Fibroblast of lung (primary cell): ENCODE data around the gene BUB1B. TPM values are rescaled to one million over a fixed set of nuclear protein-coding genes. Genes with fewer than 3 reads are reported as not detected.

ENCODE experiments used
- DNase-seq, 2 donors: peaks; one replicate each; pipeline versions ENCODE4 v3.0.0 to v3.0.0-alpha.2; 2010; ENCODE audit warnings: low read depth in 2 of 2
- H2AFZ ChIP-seq: 2 replicates; pipeline ENCODE4 v1.5.1; 2012; ENCODE audit warnings: low read length, control low read depth, inconsistent platforms
- H3K27ac ChIP-seq: 2 replicates; pipeline ENCODE4 v1.5.1; 2011; ENCODE audit warnings: low read length, control low read depth; ENCODE audit not compliant: insufficient read depth
- H3K27me3 ChIP-seq: 2 replicates; pipeline ENCODE4 v1.5.1; 2011; ENCODE audit warnings: mild to moderate bottlenecking, low read length; ENCODE audit not compliant: control insufficient read depth, insufficient read depth
- H3K36me3 ChIP-seq: 2 replicates; pipeline ENCODE4 v1.5.1; 2011; ENCODE audit warnings: low read length; ENCODE audit not compliant: control insufficient read depth, insufficient read depth
- H3K4me1 ChIP-seq: 2 replicates; pipeline ENCODE4 v1.5.1; 2011; ENCODE audit warnings: low read length; ENCODE audit not compliant: control insufficient read depth, insufficient read depth; ENCODE audit errors: extremely low read depth
- H3K4me2 ChIP-seq: 2 replicates; pipeline ENCODE4 v1.5.1; 2011; ENCODE audit warnings: low read length, control low read depth; ENCODE audit not compliant: insufficient read depth; ENCODE audit errors: extremely low read depth
- H3K4me3 ChIP-seq, 4 experiments: fragments of 200-600 bp in 1 of 4; sonication (generic) in 1 of 4; replicated peaks in 1 of 4; 2 replicates each; pipeline ENCODE4 v1.5.1; 2011 to 2016; ENCODE audit warnings: low read length in 4 of 4, low read depth in 3 of 4, mild to moderate bottlenecking in 3 of 4, control low read depth in 2 of 4, inconsistent platforms in 1 of 4, mixed read lengths in 1 of 4; ENCODE audit not compliant: insufficient read depth in 1 of 4; ENCODE audit errors: control extremely low read depth in 1 of 4
- H3K79me2 ChIP-seq: 2 replicates; pipeline ENCODE4 v1.5.1; 2012; ENCODE audit warnings: mild to moderate bottlenecking, low read length, inconsistent platforms; ENCODE audit not compliant: control insufficient read depth, insufficient read depth
- H3K9ac ChIP-seq: 2 replicates; pipeline ENCODE4 v1.5.1; 2011; ENCODE audit warnings: mild to moderate bottlenecking, low read length, control low read depth; ENCODE audit not compliant: insufficient read depth
- H3K9me3 ChIP-seq: 2 replicates; pipeline ENCODE4 v1.5.1; 2012; ENCODE audit warnings: low read depth, low read length; ENCODE audit not compliant: control insufficient read depth, insufficient read depth
- H4K20me1 ChIP-seq: 2 replicates; pipeline ENCODE4 v1.5.1; 2011; ENCODE audit warnings: low read length; ENCODE audit not compliant: control insufficient read depth, insufficient read depth; ENCODE audit errors: extremely low read depth
- CTCF ChIP-seq, 2 donors: IDR thresholded peaks in 1 of 2; conservative IDR thresholded peaks in 1 of 2; 1 replicate in 1 of 2; 2 replicates in 1 of 2; pipeline ENCODE4 v1.5.1; 2011 to 2012; ENCODE audit warnings: low read length in 2 of 2, control low read depth in 1 of 2, inconsistent platforms in 1 of 2, low read depth in 1 of 2, mild to moderate bottlenecking in 1 of 2
- EZH2 ChIP-seq: IDR thresholded peaks from 2 replicates; pipeline ENCODE4 v1.5.1; 2012; ENCODE audit warnings: low read length, control low read depth, mild to moderate bottlenecking; ENCODE audit errors: missing control alignments
- polyA plus RNA-seq, 2 donors: library from polyadenylated mRNA; depleted of rRNA in 1 of 2; stranded (reverse) in 1 of 2; unstranded in 1 of 2; fragments of >200 nt; gene quantifications; 2 replicates each; pipeline ENCODE4 v1.2.1, GENCODE V29; 2011 to 2012; ENCODE audit warnings: missing spikeins in 1 of 2
- total RNA-seq: library from RNA; depleted of rRNA; stranded (reverse); fragments of >200 nt; gene quantifications from 2 replicates; pipeline ENCODE4 v1.2.1, GENCODE V29; 2014

Gene BUB1B
- total and polyA plus RNA-seq, 2 donors (not counting 1 experiment from before 2014, with no cell fraction given): 5.4 to 6.9 TPM

GRCh38 chr15:40190591-40190990 lies 29.7 kb downstream of the BUB1B start:
- H3K9ac ChIP-seq: no peak overlapping the region
- H3K79me2 ChIP-seq: peaks cover 4% of the 10 kb centered on the region
- H3K27me3 ChIP-seq: no peaks in the 10 kb centered on the region
- peak overlapping the region; percentile 31 for H3K27ac ChIP-seq
- H4K20me1 ChIP-seq: no peaks in the 10 kb centered on the region
- peaks cover 2% of the 10 kb centered on the region for H3K4me1 ChIP-seq
- peak; percentile 75 to 76 for DNase-seq
- no peaks in the 10 kb centered on the region for H3K9me3 ChIP-seq
- no peak overlapping the region for H3K4me3 ChIP-seq
- H3K4me2 ChIP-seq: no peak overlapping the region
- H2AFZ ChIP-seq: no peak overlapping the region
- no peak for TF ChIP-seq EZH2
- no peaks in the 10 kb centered on the region for H3K36me3 ChIP-seq

- H3K79me2 ChIP-seq: peaks cover 4% of the 10 kb centered on the region
- H4K20me1 ChIP-seq: no peaks in the 10 kb centered on the region
- H3K9me3 ChIP-seq: no peaks in the 10 kb centered on the region
- peaks cover 2% of the 10 kb centered on the region for H3K4me1 ChIP-seq
- no peak overlapping the region for H3K4me3 ChIP-seq
- H3K27me3 ChIP-seq: no peaks in the 10 kb centered on the region
- no peak overlapping the region for H3K27ac ChIP-seq
- no peak overlapping the region for H2AFZ ChIP-seq
- H3K36me3 ChIP-seq: no peaks in the 10 kb centered on the region
- H3K4me2 ChIP-seq: no peak overlapping the region
- DNase-seq: peak; percentile 28 to 76
- TF ChIP-seq EZH2 (no peak), CTCF (conservative IDR thresholded peaks at IDR 0.05 in 1 of 2, IDR thresholded peaks at IDR 0.05 in 1 of 2; ENCODE audit: low read depth in 1 of 2, low read length in 2 of 2) (no peak)
- no peak overlapping the region for H3K9ac ChIP-seq
These were observed 32.1 kb downstream of the BUB1B start for GRCh38 chr15:40192942-40193341.

- no peak overlapping the region for H3K4me2 ChIP-seq
- no peak for DNase-seq
These were observed 36.6 kb downstream of the BUB1B start for GRCh38 chr15:40197434-40197833.

More at GRCh38 chr15:40197434-40197833, 36.6 kb downstream of the BUB1B start:
- Histone ChIP-seq H3K27ac (no peak overlapping the region), H3K27me3 (no peaks in the 10 kb centered on the region), H3K4me1 (no peaks in the 10 kb centered on the region), H3K4me3 (no peak overlapping the region), H4K20me1 (no peaks in the 10 kb centered on the region), H3K36me3 (peaks cover 2% of the 10 kb centered on the region), H3K9me3 (no peaks in the 10 kb centered on the region), H3K79me2 (peaks cover 4% of the 10 kb centered on the region), H3K9ac (no peak overlapping the region), H2AFZ (no peak overlapping the region)
- TF ChIP-seq CTCF (conservative IDR thresholded peaks at IDR 0.05 in 1 of 2, IDR thresholded peaks at IDR 0.05 in 1 of 2; ENCODE audit: low read depth in 1 of 2, low read length in 2 of 2): no peak
- TF ChIP-seq EZH2: no peak
